Activated CD8-positive, alpha-beta memory T cell treated with anti-CD3 and anti-CD28 coated beads, Interleukin-2, amount 50 U/mL, for 48 hours (primary cell): ENCODE results near the gene HNF1B.

Experiments
- DNase-seq: peaks from one replicate; pipeline ENCODE4 v3.0.0-alpha.2; 2020

The HNF1B gene

DNA sequence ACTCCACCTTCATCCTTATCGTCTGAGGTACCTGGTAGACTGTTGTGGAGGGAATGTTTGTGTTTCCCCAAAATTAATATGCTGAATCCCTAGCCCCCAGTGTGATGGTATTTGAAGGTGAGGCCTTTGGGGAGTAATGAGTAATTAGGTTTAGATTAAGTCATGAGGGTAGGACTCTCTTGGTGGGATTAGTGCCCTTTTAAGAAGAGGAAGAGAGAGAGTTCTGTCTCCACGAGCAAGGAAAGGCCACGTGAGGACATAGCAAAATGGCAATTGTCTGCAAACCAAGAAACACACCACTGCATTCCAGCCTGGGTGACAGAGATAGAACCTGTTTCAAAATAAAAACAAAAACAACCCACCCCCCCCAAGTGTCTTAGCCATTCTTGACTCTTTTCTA is 80.6 kb downstream of the HNF1B start:
- DNase-seq = no peak

DNA sequence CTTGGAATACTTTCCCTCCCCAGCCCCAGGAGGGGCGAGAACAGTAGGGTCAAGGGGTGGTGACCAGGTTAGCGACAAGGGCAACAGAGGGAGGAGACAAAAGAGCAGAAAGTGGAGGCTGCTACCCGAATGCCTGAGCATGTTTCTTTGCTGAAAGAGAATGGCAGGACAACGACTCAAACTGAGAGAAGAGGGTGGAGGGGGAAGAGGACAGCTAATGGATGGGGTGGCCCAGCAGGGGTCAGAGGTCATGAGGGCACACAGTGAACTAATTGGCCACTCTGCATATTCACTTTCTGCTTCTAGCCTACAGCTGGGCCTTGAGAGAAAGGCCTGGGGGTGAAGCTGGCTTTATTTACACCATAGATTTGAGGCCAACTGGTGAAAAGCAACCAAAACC is 82.5 kb downstream of the HNF1B start:
- no peak for DNase-seq

DNA sequence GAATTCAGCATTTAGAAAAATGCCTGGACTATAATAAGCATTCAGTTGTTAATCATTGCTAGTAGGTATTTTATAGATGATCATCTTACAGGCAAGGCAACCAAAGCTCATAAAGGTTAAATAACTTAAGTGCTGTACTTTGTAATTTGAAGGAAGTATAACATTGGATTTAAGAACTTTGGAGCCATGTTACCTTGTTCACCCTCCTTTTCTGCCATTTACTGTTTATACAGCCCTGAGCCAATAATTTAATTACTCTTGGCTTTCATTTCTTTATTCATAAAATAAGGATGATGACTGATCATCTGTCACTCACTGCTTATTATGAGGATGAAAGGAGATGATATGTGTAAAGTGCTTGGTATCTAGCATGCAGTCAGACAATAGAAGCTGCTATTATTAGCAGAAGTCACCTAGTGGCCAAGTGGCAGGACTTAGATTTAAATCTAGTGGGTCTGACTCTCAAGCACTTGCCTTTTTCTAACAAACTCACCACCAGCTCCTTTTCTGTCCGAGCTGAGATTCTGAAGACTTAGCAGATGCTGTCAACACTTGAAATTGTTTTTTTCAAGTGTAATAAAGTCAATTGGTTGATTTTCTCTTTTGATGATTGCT is 83.4 kb downstream of the HNF1B start:
- no peak for DNase-seq

DNA sequence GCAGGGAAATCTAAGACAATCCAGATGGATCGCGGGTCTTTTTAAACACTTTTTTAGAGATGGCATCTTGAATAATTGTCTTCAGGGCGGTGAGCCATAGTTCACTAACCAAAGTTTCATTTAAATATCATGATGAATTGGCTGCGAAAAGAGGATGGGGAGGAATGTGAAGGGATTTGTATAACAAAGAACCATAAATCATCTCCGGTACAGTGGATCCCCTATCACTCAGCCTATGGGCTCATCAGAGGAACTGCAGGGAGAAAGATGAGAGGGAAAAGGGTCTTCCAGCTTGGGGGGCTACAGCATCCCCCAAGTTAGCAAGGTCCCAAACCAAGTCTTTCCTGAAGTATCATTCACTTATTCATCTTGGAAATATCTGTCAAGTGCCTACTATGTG is 84.9 kb downstream of the HNF1B start:
- DNase-seq = no peak

DNA sequence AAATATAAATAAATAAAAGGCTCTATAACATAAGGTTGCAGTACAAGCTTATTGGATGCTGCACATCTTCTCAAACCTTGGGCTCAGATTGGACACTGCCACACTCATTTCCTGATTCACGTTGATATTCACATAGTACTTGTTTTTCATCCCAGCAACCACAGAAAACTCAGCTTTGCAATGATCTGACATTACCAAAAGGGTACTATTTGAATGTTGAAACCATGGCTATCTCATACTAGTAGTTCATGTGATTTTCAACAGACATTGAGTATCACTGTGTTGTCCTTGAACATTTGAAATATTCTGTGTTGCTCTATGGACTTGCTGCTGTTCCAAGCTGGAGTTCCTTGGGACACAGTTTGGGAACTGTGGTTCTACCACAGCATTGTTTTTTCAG is 87.7 kb downstream of the HNF1B start:
- no peak for DNase-seq

DNA sequence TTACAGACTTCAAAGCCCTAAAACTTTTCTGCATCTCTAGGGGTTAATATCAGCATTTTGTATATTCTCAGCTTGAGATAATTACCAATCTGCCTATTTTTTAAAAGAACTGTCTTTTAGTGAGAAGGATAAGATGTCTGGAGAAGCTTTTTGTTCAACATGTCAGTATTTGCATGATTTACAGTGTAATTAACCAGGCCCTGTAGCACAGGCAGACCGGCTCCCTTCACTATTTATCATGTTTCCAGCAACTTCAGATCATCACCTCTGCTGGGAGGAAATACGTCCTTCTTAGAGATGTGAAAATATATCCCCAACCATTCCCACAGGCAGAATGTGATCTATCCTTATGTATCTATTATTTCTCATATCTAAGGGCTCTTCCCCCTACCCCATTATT is 93.0 kb downstream of the HNF1B start:
- DNase-seq = no peak

DNA sequence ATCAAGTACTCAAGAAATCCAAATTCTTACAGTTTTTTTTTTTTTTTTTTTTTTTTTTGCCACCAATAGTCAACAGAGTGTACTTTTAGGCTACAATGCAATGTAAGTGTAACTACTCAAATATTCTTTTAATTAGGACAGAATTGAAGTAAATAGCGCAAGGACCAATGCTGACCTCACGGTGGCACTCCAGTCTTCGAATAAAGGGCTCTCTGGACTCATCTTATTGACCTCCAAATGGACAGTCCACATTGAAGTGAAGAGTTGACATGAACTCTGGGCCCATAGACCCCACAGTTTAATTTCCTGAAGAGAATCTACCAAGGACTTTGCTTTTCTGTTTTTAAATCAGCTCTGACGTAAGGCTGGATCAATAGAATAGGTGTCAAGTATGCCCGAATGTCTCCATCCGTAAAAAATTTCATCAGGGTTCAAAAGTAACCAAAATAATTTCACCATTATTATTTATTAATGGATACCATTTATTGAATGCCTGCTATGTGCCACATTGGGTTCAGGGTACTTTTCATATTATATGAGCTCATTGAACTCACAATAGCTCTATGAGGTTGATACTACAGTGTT is 94.3 kb downstream of the HNF1B start:
- no peak for DNase-seq

DNA sequence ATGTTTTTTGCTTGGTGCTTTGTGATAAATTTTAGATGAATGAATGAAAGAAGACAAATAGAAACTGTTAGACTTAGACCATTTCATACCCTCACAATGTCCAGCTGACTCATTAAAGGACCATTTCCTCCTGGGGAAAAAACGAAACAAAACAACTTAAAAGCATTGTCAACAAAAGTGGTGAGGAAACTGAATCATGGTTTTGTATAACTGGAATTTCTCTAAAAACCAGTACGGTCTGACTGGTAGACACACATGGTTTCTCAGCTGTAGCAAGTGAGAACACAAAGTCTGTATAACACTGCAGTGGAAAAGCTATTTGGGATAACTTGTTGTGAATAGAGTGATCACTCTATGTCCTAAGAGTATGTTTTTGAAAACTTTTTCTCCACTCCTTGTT is 96.3 kb downstream of the HNF1B start:
- DNase-seq = no peak

DNA sequence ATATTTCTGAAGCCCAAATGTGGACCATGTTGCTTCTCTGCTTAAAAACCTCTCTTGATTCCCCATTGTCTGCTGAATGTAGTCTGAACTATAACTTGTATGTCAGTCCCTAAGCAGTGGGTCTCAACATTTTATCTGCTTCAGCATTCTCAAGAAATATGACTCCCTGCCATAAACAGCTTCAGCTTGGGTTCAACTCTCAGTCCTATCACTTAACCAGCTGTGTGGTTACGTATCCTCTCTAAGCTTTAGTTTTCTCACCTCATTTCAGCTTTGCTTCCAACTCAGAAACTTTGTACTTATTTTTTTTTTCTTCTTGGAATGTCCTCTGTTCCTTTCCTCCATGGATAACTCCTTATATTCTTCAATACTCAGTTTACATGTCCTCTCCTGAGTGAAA is 97.0 kb downstream of the HNF1B start:
- DNase-seq = no peak

DNA sequence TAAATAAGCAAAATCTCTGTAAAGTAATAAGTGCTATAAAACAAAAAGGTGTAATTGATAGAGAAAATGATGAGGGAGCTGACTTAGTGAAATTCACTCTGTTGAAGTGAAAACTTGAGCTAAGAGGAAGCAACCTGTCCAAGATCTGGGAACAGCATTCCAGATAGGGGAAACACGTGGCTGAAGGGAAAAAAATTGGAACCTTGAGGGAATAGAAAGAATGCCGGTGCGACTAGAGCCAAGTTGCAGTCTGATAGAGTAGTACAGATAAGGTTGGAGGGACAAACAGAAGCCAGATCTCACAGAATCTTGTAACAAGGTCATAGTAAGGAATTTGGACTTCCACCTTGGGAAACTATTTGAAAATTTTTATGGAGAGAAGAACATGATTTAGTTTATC is 101.0 kb downstream of the HNF1B start:
- DNase-seq = no peak

DNA sequence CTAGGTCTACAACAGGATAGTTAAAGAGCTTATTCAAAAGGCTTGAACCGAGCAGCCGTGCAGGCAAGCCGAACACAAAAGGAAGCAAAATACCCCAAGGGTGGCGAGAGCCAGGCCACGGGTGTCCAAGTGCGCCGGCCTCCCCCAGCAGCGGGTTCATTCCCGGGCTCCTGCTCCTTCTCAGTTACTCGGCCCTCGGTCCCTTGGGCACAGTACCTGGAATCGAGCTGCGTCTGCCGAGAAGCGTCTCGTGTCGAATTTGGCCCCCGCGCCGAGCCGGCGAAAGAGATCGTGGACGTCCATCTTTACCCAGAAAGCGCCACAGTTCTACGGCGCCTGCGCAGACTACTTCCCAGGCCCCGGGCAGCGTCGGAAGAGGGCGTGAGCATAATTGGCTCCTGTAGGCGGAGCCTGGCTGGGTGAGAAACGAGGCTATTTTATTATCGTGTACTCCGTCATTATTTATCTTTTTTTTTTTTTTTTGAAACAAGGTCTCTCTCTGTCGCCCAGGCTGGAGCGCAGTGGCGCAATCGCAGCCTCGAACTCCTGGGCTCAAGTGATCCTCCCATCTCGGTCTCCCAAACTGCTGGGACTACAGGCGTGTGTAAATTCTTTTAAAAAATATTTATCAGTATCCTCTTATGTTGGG is 101.6 kb downstream of the HNF1B start, which contains the start of gene DDX52:
Gene DDX52 (minus strand): TSS at position 329 of the 649 bp plus-strand sequence. CDS start 26 bp downstream, at position 303.
- peak; percentile 91 for DNase-seq

DNA sequence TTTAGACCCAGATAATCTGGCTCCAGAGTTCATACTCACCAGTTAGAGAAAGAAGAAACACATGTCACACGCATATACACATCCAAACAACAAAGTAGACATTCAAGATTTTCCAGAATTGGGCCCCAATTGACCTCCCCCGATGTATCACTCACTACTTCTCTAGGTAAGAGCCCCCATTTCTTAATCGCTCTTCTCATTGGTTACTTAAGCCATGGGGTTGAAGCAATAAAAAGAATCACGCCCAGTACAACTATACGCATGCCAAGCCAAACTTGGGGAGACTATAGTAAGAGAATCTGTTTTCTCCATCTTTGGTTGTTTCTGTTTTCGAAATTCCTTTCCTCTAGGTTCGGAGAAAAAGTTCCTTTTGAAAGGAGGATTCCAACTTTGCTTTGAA is 102.2 kb downstream of the HNF1B start:
- no peak for DNase-seq

DNA sequence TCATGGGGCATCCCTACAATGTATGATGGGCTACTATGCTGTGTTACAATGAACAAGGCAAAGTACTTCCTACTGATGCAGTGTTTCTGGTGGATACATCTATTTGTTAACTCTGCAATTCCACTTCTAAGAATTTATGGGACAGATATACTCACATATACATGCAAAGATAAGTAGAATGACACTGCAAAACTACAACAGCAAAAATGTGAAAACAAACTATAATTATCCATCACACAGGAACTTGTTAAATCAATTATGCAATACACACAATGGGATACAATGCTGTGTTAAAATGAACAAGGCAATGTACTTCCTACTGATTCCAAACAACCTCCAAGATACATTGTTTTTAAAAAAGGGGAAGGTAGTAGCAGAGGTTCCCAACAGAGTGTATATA is 104.8 kb downstream of the HNF1B start:
- DNase-seq = no peak

DNA sequence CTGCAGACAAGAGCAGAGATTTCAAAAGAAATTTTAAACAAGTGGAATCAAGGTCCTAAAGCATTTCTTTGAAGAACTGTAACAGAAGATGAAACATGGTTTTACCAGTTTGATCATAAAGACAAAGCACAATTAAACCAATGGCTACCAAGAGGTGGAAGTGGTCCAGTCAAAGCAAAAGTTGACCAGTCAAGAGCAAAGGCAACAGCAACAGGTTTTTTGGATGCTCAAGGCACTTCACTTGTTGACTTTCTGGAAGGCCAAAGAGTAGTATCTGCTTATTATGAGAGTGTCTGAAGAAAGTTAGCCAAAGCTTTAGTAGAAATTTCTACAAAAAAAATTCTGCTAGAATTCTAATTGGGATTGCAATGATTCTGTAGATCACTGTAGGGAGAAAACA is 106.9 kb downstream of the HNF1B start:
- no peak for DNase-seq
